Activated T-helper 1 cell treated with Interleukin-2 at 50 U/mL for 16 hours (primary cell): ENCODE data around the gene ZSCAN23.
"Not testable (repeated sequence)": the region's sequence is repeated elsewhere in the genome, so short reads cannot be mapped to it uniquely, and the experiment has no call there.

ENCODE experiments used
- DNase-seq: peaks from one replicate; pipeline ENCODE4 v3.0.0-alpha.2; 2020; ENCODE audit warnings: low read depth

Gene ZSCAN23

GRCh38 chr6:28443112-28443773, at the start of gene ZSCAN23:
Gene ZSCAN23 (minus strand): TSS chr6:28443491. CDS start chr6:28436266, 7,225 bp downstream.
- DNase-seq, result peak; percentile 76

- DNase-seq, result no peak
These were observed 48.7 kb upstream of the ZSCAN23 start for GRCh38 chr6:28491984-28492317.

- no peak for DNase-seq
These were observed 47.1 kb upstream of the ZSCAN23 start for GRCh38 chr6:28490205-28490890.

GRCh38 chr6:28489366-28490204, 46.3 kb upstream of the ZSCAN23 start:
- no peak for DNase-seq

- no peak for DNase-seq
These were observed 45.6 kb upstream of the ZSCAN23 start for GRCh38 chr6:28488916-28489365.

- DNase-seq, result no peak
These were observed 43.9 kb upstream of the ZSCAN23 start for GRCh38 chr6:28486988-28487742.

- DNase-seq, result no peak
These were observed 43.2 kb upstream of the ZSCAN23 start for GRCh38 chr6:28486533-28486932.

- DNase-seq, result no peak
These were observed 42.2 kb upstream of the ZSCAN23 start for GRCh38 chr6:28485482-28485881.

GRCh38 chr6:28480253-28480932, 37.1 kb upstream of the ZSCAN23 start:
- DNase-seq, result no peak

- DNase-seq, result no peak
These were observed 35.2 kb upstream of the ZSCAN23 start for GRCh38 chr6:28478518-28478917.

- no peak for DNase-seq
These were observed 31.3 kb upstream of the ZSCAN23 start for GRCh38 chr6:28474441-28475219.

GRCh38 chr6:28469153-28469745, 26.0 kb upstream of the ZSCAN23 start:
- not testable (repeated sequence) for DNase-seq

- no peak for DNase-seq
These were observed 24.8 kb upstream of the ZSCAN23 start for GRCh38 chr6:28468056-28468455.

GRCh38 chr6:28462401-28462800, 19.1 kb upstream of the ZSCAN23 start:
- DNase-seq, result no peak

GRCh38 chr6:28458568-28458967, 15.3 kb upstream of the ZSCAN23 start:
- no peak for DNase-seq

- no peak for DNase-seq
These were observed 5.8 kb upstream of the ZSCAN23 start for GRCh38 chr6:28449056-28449455.

- DNase-seq, result not testable (repeated sequence)
These were observed 4.2 kb upstream of the ZSCAN23 start for GRCh38 chr6:28447512-28447906.

- no peak for DNase-seq
These were observed 3.7 kb upstream of the ZSCAN23 start for GRCh38 chr6:28446818-28447511.

- DNase-seq, result not testable (repeated sequence)
These were observed 1.5 kb upstream of the ZSCAN23 start for GRCh38 chr6:28444759-28445158.

GRCh38 chr6:28442586-28442985, 705 bp downstream of the ZSCAN23 start:
- DNase-seq, result no peak
